Esophagus squamous epithelium (tissue), 5 donors: ENCODE measurements around the gene ABCD3. TPM values are rescaled to one million over a fixed set of nuclear protein-coding genes. Genes with fewer than 3 reads are reported as not detected.

Experiments
- DNase-seq: peaks from one replicate; lab custom pipeline; 2025; lab: John Stamatoyannopoulos, UW
- H3K27ac ChIP-seq, 4 donors: fragments of 200-600 bp; sonication (generic); one replicate each; pipeline ENCODE4 v1.5.1; 2016 to 2019; ENCODE audit warnings: mild to moderate bottlenecking in 1 of 4
- H3K27me3 ChIP-seq, 4 donors: fragments of 200-600 bp; sonication (generic); 1 replicate in 3 of 4; 2 replicates in 1 of 4; pipeline versions ENCODE4 v1.5.1 to v1.6.0; 2017 to 2021; ENCODE audit warnings: antibody characterized with exemption in 1 of 4
- H3K36me3 ChIP-seq, 3 donors: fragments of 200-600 bp; sonication (generic); one replicate each; pipeline ENCODE4 v1.5.1; 2016 to 2019
- H3K4me1 ChIP-seq, 3 donors: fragments of 200-600 bp; sonication (generic); one replicate each; pipeline ENCODE4 v1.5.1; 2017 to 2019
- H3K4me3 ChIP-seq, 4 donors: fragments of 200-600 bp; sonication (generic); 1 replicate in 3 of 4; 2 replicates in 1 of 4; pipeline ENCODE4 v1.5.1; 2016 to 2019; ENCODE audit warnings: mild to moderate bottlenecking in 2 of 4, moderate library complexity in 1 of 4
- H3K9me3 ChIP-seq, 3 donors: fragments of 200-600 bp; sonication (generic); one replicate each; pipeline ENCODE4 v1.5.1; 2016 to 2019
- CTCF ChIP-seq, 6 experiments: fragments of 450-650 bp in 4 of 6; fragments of 200-600 bp in 2 of 6; sonication (generic) in 2 of 6; IDR thresholded peaks; one replicate each; pipeline ENCODE4 v1.5.1; 2016 to 2019; ENCODE audit warnings: antibody characterized with exemption in 6 of 6, mild to moderate bottlenecking in 4 of 6, moderate library complexity in 4 of 6
- POLR2A ChIP-seq, 4 donors: fragments of 450-650 bp; IDR thresholded peaks; one replicate each; pipeline ENCODE4 v1.6.1; 2017; ENCODE audit warnings: antibody characterized with exemption in 4 of 4, mild to moderate bottlenecking in 4 of 4, moderate library complexity in 3 of 4
- WGBS, 2 donors: methylation state at CpG; one replicate each; pipeline ENCODE4 v1.1.5; 2018; 5-methylcytosine and 5-hydroxymethylcytosine counted together
- intact Hi-C: fragments of 100-400 bp; cut with DNase I; formaldehyde crosslinking; loops from one replicate; pipeline ENCODE4 v1.15.0; 2022
- total RNA-seq, 4 donors: library from RNA; depleted of rRNA; stranded (reverse); fragments of >200 nt; gene quantifications; one replicate each; pipeline ENCODE4 v1.1.0, GENCODE V29; 2016
- donor health status: DM: yes; HTN: yes; CAD: no.

ABCD3 gene
- total RNA-seq, 4 donors from 2014 or later: 30.2 to 34.5 (median 32.1) TPM

DNA sequence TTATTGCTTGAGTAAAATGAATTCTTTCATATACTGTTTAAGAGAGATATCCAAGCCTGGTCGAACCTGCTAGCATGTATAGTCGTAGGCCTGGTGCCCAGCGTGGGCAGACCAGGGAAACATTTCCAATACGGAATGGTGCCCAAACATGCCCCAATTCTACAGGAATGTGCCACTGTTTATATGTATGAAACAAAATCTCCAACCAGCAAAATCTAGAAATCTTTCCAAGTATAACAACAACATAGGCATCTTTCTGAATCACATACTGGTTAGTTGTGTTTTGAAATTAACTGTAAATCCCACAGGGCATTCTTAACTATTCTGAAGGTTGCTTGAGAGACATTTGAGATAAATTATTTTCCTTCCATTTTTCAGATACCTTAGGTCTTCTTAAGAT is 17.0 kb upstream of the ABCD3 start:
- Histone ChIP-seq H3K27me3 (no peaks in the 10 kb centered on the region), H3K4me1 (peaks cover 0 to 24% (median 4%) of the 10 kb centered on the region in 3 donors), H3K36me3 (no peaks in the 10 kb centered on the region), H3K4me3 (no peak overlapping the region), H3K27ac (peak overlapping the region in 3 of 4 donors; percentile 24 to 45 (median 37)), H3K9me3 (no peaks in the 10 kb centered on the region)
- WGBS, 2 donors: 49 to 63% methylated on average over 4 of the region's 4 CpGs
- TF ChIP-seq CTCF (IDR thresholded peaks at IDR 0.05) (no peak), POLR2A (IDR thresholded peaks at IDR 0.05) (no peak)
- no peak for DNase-seq
- intact Hi-C loops: no loop called here

- intact Hi-C loops: no loop called here
Measured at GRCh38 chr1:94406446-94406845, 11.7 kb upstream of the ABCD3 start.

DNA sequence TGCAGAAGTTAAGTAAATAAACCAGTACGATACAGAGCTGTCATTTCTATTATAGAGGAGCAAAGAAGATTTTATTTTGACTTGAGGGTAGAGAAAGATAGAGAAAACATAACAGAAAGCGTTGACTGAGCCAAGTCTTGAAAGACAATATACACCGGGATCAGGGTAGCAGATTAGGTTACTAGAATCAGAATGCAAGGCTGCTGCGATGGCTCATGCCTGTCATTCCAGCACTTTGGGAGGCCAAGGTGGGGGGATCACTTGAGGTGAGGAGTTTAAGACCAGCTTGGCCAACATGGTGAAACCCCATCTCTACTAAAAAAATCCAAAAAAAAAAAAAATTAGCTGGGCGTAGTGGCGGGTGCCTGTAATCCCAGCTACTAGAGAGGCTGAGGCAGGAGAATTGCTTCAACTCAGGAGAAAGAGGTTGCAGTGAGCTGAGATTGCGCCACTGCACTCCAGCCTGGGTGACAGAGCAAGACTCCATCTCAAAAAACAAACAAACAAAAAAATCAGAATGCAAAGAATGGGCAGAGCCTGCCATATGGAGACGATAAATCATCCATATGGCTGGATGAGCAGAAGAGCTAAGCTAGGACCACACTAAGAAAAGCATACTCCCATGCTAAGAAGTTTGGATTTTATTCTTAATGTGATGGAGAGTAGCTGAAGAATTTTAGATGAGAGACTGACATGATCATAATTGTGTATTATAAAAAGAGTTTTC is 9.9 kb upstream of the ABCD3 start:
- intact Hi-C loops: no loop called here
- Histone ChIP-seq H3K36me3 (no peaks in the 10 kb centered on the region), H3K9me3 (no peaks in the 10 kb centered on the region), H3K27ac (no peak overlapping the region), H3K4me1 (no peaks in the 10 kb centered on the region), H3K4me3 (no peak overlapping the region), H3K27me3 (no peaks in the 10 kb centered on the region)
- WGBS, 2 donors: 69 to 79% methylated on average over 8 of the region's 8 CpGs
- DNase-seq: no peak
- no peak for TF ChIP-seq POLR2A (IDR thresholded peaks at IDR 0.05)
- no peak for TF ChIP-seq CTCF (IDR thresholded peaks at IDR 0.05)

More at GRCh38 chr1:94406446-94406845, 11.7 kb upstream of the ABCD3 start:
- Histone ChIP-seq H3K9me3 (no peaks in the 10 kb centered on the region), H3K36me3 (no peaks in the 10 kb centered on the region), H3K4me3 (no peak overlapping the region), H3K4me1 (peaks cover 0 to 6% (median 0%) of the 10 kb centered on the region in 3 donors), H3K27me3 (no peaks in the 10 kb centered on the region), H3K27ac (no peak overlapping the region)
- no peak for TF ChIP-seq POLR2A (IDR thresholded peaks at IDR 0.05)
- TF ChIP-seq CTCF (IDR thresholded peaks at IDR 0.05): no peak
- WGBS, 2 donors: 83 to 92% methylated on average over 4 of the region's 4 CpGs
- DNase-seq: no peak

- H3K4me1 ChIP-seq: no peaks in the 10 kb centered on the region
- intact Hi-C loops: no loop called here
- no peak overlapping the region for H3K27ac ChIP-seq
- no peak overlapping the region for H3K4me3 ChIP-seq
- no peak for DNase-seq
- H3K9me3 ChIP-seq: no peaks in the 10 kb centered on the region
- no peaks in the 10 kb centered on the region for H3K27me3 ChIP-seq
- TF ChIP-seq CTCF (IDR thresholded peaks at IDR 0.05) (no peak), POLR2A (IDR thresholded peaks at IDR 0.05) (no peak)
- no peaks in the 10 kb centered on the region for H3K36me3 ChIP-seq
- WGBS, 2 donors: 16 to 59% methylated on average over 1 of the region's 1 CpG
Measured at GRCh38 chr1:94411237-94411636, 7.0 kb upstream of the ABCD3 start.

- TF ChIP-seq CTCF (IDR thresholded peaks at IDR 0.05) (no peak), POLR2A (IDR thresholded peaks at IDR 0.05) (no peak)
- DNase-seq: no peak
- H3K4me1 ChIP-seq: peaks cover 4 to 12% (median 9%) of the 10 kb centered on the region in 3 donors
- H3K9me3 ChIP-seq: no peaks in the 10 kb centered on the region
- WGBS, 2 donors: 72 to 90% methylated on average over 2 of the region's 2 CpGs
- H3K27me3 ChIP-seq: no peaks in the 10 kb centered on the region
- H3K27ac ChIP-seq: no peak overlapping the region
- no peaks in the 10 kb centered on the region for H3K36me3 ChIP-seq
- H3K4me3 ChIP-seq: no peak overlapping the region
- intact Hi-C loops: no loop called here
Measured at GRCh38 chr1:94413311-94413710, 4.9 kb upstream of the ABCD3 start.
